Activated naive CD4-positive, alpha-beta T cell (primary cell): ENCODE measurements around the gene C1orf146.
"Not testable (repeated sequence)": the region's sequence is repeated elsewhere in the genome, so short reads cannot be mapped to it uniquely, and the experiment has no call there.

Experiments used
- DNase-seq, 4 experiments: peaks; one replicate each; lab custom pipeline; 2025; lab: John Stamatoyannopoulos, UW

Gene C1orf146

DNA sequence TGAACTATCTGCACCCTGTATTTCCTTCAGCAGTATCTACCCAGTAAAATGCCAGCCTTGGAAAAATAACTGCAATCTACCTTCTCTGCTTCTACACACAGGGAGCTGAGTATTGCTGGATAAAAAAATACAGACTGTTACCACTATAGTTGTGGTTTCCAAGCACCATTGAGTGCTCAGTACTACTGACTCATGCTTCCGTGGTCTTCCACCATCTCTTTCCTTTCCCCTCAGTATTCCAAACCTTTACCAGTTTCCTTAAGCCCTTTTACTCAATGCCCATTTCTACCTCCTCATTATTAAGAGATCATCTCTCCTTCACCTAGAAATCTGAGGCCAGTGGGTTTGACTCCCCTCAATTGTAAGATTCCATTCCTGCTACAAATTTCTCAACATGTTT lies 57.2 kb downstream of the C1orf146 start:
- DNase-seq, result no peak

DNA sequence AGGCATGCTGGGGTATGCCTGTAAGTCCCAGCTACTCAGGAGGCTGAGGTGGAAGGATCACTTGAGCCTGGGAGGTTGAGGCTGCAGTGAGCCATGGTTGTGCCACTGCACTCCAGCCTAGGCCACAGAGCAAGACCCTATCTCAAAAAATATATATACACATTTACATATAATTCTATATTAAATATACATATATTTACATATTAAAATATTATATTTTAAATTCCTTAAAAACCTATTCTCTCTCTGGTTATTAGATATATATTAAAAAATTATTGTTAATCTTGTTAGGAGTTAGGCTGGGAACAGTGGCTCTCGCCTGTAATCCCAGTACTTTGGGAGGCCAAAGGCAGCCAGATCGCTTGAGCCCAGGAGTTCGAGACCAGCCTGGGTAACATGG lies 58.4 kb downstream of the C1orf146 start:
- DNase-seq, result no peak

GRCh38 chr1:92277105-92277723 lies 59.5 kb downstream of the C1orf146 start:
- DNase-seq, result no peak

- DNase-seq, result not testable (repeated sequence)
These were observed 62.1 kb downstream of the C1orf146 start for GRCh38 chr1:92279781-92280180.

GRCh38 chr1:92281411-92281810 lies 63.7 kb downstream of the C1orf146 start:
- not testable (repeated sequence) for DNase-seq

- DNase-seq, result no peak
These were observed 73.8 kb downstream of the C1orf146 start for GRCh38 chr1:92291372-92291999.
